ENCODE results near the gene TIPIN.

Gene TIPIN

DNA sequence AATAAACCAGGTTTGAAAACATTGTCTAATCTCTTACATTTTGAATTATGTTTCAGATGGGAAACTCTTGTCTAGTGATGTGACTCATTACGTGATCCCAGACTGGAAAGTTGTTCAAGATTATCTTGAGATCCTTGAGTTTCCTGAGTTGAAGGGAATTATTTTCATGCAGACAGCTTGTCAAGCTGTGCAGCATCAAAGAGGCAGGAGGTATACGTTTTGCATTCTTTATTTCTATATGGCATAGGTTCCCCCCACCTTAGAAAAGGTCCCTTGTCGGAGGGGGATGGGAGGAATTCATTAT lies 61.6 kb downstream of the TIPIN start:
- H3K4me3 ChIP-seq (ENCODE audit: low read depth, low read length): peak overlapping the region; percentile 52
- TF ChIP-seq, protein P1, sequence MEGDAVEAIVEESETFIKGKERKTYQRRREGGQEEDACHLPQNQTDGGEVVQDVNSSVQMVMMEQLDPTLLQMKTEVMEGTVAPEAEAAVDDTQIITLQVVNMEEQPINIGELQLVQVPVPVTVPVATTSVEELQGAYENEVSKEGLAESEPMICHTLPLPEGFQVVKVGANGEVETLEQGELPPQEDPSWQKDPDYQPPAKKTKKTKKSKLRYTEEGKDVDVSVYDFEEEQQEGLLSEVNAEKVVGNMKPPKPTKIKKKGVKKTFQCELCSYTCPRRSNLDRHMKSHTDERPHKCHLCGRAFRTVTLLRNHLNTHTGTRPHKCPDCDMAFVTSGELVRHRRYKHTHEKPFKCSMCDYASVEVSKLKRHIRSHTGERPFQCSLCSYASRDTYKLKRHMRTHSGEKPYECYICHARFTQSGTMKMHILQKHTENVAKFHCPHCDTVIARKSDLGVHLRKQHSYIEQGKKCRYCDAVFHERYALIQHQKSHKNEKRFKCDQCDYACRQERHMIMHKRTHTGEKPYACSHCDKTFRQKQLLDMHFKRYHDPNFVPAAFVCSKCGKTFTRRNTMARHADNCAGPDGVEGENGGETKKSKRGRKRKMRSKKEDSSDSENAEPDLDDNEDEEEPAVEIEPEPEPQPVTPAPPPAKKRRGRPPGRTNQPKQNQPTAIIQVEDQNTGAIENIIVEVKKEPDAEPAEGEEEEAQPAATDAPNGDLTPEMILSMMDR (IDR thresholded peaks at IDR 0.05; ENCODE audit: borderline replicate concordance, insufficient read depth, low read depth, low read length): no peak

DNA sequence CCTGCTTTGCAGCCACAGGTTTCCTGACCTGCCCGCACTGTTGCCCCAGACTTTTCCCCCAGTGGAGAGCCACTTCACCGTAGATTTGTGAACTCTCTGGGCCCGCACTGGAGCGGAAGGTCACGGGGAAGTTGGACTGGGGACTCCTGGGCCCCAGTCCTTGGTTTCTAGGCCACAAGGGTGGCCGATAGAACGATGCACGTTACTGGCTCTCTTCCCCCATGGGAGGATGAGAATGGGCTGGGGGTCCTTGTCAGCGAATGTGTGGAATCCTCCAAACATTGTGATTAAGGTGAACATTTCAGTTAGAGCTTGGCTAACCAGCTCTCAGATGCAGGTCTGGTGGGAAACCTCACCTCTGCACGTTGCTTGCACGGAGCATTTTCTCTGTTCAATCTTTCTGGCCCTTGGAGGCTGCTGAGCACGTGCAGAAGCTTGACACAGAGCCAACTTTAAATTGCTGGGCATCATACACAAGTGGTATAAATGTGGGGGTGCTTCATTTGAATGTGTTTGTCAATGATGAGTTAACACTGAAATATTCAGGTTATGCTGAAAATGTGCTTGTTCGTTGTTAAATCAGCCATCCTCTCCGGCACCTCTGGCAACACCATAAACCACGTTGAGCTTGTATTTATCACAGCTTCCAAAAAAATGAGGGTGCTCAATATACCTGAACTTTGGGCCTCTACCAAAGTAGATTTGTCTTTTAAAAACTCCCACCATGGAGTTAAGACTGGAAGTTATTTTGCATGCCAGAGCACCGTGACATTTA lies 62.1 kb downstream of the TIPIN start:
- TF ChIP-seq, protein P1 (IDR thresholded peaks at IDR 0.05; ENCODE audit: borderline replicate concordance, insufficient read depth, low read depth, low read length): no peak
- peak overlapping the region; percentile 52 for H3K4me3 ChIP-seq (ENCODE audit: low read depth, low read length)

DNA sequence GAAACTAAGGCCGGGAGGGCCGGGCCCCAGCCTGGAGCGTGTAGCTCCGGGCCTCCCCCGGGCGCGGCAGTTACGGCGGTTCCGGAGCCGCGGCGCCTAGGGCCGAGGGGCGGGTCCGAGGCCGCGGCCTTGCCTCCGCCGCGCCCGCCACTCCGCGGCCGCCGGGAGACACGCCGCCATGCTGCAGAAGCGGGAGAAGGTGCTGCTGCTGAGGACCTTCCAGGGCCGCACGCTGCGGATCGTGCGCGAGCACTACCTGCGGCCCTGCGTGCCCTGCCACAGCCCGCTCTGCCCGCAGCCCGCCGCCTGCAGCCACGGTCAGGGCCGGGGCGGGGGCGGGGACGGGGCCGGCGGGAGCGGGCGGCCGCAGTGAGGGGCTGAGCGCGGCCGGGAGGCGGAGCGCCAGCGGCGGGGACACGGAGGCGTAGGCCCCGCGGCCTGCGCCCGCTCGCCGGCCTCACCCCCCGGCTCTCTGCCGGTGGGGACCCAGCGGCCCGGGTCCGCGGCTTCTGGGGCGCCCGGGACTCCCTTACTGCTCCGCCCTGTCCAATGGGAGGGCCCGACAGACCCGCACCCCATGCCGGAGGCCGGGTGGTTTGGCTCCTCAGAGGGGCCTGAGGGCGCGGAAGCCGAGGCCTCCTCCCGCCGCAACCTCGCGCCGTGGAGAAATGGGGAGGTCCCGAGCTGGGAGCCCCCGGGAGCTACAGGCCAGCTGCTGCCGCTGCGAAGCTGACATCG lies 62.9 kb downstream of the TIPIN start, which contains the start of gene DIS3L:
DIS3L (plus strand) TSS at position 150 of the 738 bp plus-strand sequence; CDS start at position 179, 29 bp downstream.
- peak within 1 kb of the TSS; percentile 52 for H3K4me3 ChIP-seq (ENCODE audit: low read depth, low read length)
- TF ChIP-seq, protein P1 (IDR thresholded peaks at IDR 0.05; ENCODE audit: borderline replicate concordance, insufficient read depth, low read depth, low read length): no peak

DNA sequence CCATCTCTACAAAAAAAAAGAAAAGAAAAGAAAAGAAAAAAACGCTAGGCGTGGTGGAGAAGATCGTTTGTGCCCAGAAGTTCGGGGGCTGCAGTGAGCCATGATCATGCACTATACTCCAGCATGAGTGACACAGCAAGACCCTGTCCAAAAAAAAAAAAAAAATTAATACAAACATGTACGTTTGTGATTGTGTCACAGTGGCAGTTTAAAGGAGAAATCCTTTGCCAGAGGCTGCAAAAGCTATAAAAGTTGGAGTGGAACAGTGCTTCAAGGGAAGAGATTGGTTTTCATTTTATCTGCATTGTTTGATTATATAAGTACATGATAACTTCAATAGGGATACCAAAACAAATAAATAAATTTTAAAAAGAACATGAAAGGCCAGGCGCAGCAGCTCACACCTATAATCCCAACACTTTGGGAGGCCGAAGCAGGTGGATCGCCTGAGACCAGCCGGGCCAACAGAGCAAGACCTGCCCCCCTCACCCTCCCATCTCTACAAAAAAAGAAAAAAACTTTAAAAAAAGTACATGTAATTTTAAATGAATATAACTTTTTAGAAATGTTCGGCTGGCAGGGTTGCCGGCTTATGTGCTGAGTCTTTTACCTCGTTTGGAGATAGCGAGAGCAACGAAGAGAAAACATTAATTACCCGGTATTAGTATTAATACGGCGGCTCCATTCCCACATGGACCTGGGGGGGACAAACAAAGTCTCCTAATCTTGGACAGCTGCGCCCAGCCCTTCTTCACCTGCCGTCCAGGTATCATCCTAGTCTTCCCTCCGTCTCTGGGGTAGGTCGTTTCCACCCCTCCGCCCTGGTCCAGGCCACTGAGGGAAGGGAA lies 63.7 kb downstream of the TIPIN start:
- TF ChIP-seq, protein P1 (IDR thresholded peaks at IDR 0.05; ENCODE audit: borderline replicate concordance, insufficient read depth, low read depth, low read length): no peak
- peak overlapping the region; percentile 52 for H3K4me3 ChIP-seq (ENCODE audit: low read depth, low read length)

DNA sequence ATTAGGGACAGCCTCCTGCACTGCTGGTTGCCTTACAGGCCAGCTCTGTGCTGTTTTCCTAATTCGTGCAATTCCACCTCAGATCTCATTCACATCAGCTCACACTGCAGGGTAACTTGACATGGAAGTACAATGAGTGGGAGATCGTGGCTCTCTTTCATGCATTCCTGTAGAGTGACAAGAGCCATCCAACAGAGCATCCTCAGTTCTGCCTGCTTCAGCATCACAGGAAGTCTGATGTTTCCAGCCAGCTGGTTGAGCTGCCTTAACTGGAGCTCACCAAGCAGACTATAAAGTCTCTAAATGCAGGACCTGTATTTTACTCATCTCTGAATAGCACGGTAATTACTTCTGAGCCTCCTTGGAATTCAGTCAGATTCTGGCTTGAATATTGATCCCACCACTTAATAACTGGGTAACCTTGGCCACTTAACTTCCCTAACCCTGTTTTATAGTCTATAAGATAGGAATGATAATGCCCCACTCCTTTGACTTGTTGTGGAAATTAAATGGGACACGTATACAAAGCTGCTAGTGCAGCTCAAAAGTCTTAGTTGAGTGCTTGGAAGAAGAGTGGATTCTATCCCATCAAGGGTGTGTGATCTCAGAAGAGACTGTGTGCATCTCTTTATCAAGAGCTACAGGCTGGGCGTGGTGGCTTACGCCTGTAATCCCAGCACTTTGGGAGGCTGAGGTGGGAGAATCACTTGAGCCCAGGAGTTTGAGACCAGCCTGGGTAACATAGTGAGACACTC lies 64.5 kb downstream of the TIPIN start:
- TF ChIP-seq, protein P1 (IDR thresholded peaks at IDR 0.05; ENCODE audit: borderline replicate concordance, insufficient read depth, low read depth, low read length): no peak
- H3K4me3 ChIP-seq (ENCODE audit: low read depth, low read length): no peak overlapping the region

DNA sequence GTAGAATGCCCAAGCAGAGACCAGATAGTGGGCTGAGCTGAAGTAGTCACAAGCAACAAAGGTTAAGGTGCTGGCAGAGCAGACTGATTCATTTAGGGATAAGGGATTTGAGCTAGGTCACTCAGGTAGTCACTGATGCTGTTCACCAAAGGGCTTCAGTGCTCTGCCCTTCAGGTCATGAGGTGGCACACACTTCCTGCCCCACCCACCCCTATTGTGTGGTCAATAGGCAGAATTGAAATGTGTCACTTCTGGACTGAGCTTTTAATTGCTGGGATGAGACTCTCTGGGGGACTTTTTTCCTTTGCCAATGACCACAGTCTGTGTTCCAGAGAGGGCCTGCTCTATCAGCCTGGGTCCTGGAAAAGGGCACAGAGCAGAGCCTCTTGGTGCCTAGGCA lies 66.0 kb downstream of the TIPIN start:
- TF ChIP-seq, protein P1 (IDR thresholded peaks at IDR 0.05; ENCODE audit: borderline replicate concordance, insufficient read depth, low read depth, low read length): no peak
- H3K4me3 ChIP-seq (ENCODE audit: low read depth, low read length): no peak overlapping the region
